Activated CD4-positive, alpha-beta T cell treated with anti-CD3 and anti-CD28 coated beads for 1 hour (primary cell): ENCODE measurements around the gene ARHGEF2.
"Not testable (repeated sequence)": the region's sequence is repeated elsewhere in the genome, so short reads cannot be mapped to it uniquely, and the experiment has no call there.

Source experiments
- DNase-seq: peaks from one replicate; pipeline ENCODE4 v3.0.0-alpha.2; 2020

Gene ARHGEF2

DNA sequence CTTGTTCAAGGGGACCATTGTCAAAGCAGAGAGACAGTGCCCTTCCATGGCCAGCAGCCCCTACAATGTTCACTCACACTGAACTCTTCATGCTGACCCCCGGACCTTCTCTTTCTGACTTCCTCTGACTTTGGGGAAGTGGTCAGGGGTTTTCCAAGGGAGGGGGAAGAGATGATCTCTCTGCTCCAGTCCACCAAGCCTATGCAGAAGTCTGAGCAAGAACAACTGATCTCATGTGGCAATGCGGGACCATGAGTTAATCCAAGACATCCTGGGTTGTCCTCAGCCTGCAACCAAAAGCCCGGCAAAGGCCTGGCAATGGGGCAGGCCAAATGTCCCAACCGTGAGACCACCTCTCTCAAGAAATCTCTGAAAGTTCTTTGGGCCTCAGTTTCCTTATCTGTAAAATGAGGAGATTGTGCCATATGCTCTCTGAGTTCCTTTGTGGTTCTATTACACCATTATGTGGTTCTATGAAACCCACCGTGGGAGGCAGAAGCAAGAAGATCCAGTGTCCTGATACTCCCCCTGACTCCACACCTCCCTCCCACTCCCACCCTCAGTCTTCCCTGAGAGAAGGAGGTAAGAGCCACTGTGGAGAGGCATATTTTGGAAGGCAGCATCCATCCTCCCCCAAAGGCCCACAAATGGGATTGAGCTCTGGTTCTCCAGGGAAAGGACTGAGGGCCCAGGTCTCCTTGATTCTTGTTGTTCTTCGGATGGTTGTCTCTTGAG lies 11.8 kb upstream of the ARHGEF2 start:
- DNase-seq: no peak

DNA sequence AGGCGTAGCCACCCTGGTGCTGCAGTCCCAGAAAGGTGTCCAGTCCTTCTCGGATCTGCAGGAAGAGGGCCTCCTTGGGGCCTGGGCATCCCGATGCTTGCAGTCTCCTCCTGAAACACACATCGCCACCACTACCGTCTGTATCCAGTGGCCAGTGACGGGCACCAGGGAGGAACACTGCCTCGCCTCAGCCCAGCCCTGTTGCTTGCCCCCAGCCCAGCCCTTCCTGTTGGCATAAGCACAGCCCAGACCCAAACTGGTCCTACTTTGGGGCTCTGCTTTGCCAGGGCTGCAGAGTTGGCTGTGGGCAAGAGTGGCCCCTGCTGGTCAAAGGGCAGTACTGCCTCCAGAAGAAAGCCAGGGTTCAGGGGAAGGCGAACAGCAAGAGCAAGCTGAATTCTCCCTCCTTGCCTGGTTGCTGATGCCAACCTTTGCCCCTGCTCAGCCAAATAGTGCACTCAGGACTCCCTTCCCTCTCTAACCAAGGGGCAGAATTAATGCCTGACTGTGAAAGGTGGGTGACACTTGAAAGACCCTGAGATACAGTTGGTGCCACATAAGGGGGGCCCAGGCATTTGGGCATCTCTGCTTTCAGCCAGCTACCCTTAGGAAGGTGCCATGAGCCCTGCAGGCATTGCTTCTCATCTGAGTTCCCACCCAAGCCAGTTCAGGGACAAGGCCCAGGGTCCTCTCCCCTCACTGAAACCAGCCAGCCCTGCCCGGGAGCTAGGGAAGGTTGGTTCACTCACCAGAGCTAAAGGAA lies 11.1 kb upstream of the ARHGEF2 start:
- peak; percentile 71 for DNase-seq

DNA sequence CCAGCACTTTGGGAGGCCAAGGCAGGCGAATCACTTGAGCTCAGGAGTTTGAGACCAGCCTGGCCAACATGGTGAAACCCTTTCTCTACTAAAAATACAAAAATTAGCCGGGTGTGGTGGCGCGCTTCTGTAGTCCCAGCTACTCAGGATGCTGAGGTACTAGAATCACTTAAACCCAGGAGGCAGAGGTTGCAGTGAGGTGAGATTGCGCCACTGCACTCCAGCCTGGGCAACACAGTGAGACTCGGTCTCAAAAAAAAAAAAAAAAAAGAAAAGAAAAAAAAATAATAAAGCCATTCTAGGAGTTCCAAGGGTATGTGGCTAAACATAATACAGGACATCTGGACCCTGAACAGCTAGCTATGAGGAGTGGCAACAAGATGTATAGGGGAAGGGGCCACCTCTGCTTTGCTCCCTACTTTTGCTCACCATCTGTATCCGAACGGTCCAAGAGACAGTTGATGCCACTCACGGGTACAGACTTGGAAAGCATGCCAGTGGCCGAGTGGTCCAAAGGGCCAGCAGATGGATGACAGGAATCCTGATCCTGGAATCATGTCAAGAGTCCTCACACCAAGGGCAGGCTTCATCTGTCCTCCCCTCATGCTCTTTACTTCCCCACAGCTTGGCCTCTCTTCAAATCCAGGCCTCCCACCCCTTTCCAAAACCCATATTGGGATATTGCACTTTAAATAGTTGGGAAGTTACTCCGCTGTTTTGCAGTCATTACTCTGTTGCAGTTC lies 6.7 kb upstream of the ARHGEF2 start:
- not testable (repeated sequence) for DNase-seq

DNA sequence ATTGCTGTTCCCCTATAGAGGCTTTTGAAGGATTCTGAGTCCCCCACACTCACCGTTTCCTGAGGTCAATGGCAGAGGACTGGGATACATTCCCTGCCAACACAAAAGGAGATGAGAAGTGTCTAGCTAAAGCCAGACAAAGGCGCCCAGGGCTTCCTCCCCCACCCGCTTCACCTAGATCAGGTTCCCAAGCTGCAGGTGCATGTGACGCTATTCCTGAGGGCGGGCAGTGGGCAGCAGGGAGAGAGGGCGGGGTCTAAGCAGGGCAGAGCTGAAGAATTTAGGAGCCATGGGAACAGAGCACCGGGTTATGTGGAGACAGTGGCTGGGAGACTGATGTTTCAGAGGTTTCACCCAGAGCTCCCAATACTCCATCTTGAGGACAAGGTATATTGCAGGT lies 6.0 kb upstream of the ARHGEF2 start:
- no peak for DNase-seq

DNA sequence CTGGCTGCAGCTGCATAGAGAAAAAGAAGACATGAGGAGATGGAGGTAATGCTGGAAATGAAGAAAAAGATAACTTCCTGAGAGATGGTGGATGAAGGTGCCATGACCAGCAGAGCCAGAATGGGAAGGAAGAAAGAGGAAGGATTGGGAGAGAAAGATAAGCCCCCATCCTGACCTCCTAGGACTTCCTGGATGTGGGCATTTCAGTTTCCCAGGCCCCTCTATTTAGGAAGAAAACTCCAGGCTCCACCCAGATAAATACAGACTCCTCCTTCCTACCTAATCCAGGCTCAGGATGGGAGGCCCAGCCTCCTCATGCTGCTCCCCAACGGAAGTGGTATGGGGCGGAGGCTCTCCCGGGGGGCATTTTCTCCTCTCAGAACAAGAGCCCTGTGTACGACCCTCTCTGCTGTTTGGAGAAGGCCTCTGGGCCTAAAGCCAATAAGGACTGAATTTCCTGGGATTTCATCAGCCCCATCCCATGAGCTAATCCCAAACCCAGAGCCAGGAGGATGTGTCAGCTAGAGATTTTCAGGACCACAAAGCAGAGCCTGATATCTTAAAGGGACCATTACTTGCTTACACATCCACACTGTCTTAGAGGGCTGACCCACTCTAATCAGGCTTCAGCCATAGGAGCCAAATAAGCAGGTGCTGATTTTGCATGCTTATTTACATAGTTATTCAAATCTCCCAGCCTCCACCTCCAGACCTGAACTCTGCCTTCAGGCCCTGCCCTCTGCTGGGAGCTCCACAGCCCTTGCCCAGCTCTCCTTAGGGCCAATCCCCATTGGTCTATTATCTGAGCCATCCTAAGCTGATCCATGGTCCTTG lies 5.1 kb upstream of the ARHGEF2 start:
- no peak for DNase-seq

DNA sequence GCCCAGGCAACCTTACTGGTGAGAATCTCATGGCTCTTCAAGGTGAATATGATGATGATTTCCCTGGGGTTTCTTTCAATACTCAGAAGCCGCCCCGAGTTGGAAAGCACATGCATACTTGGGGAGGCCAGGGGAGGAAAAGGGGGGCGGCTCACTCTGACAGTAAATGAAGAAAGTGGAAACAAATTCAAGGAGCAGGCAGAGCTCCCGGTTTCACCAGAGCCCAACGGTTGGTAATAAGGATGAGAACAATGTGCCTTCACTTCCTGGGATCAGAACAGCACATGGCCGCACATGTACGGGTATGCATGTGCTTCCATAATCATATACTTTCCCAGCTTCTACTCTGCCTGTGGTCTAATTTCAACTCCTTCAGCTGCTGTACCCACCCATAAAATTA lies 3.8 kb upstream of the ARHGEF2 start:
- DNase-seq: no peak

DNA sequence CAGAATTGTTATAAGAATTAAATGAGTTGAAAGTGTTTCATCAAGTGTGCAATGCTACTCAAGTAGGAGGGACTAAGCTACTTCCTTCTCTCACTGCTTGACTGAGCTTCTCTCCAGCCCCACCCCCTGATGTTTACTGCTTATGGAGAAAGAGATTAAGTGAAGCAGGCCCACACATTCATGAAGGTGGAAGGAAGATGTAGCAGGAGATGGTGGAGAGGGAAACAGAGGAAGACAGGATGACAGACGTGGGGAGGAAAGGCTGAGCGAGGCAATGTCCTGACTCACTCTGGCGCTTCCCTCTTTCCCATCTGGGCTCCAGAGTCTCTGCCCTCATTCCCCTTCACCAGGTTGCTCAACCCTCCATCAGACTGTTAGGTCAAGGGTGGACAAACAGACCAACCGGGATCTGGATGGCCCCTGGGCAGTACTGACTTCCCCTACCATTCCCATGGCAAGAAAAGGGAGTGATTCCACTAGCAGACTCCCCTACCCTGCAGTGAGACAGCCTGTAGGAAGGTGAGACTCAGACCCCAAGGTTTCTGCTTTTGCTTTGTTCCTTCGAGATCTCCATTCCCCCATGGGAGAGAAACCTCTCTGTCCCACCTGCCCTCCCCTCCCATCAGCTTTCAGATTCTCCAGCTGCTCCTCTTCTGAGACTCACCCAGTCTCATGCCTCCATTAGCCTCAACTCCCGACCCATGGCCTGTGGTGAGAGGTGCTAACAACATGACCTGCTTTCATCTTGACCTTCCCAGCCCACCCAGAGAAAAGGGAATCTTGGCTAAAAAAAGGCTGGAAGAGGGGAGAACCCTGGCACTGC lies 3.1 kb upstream of the ARHGEF2 start:
- DNase-seq: no peak

DNA sequence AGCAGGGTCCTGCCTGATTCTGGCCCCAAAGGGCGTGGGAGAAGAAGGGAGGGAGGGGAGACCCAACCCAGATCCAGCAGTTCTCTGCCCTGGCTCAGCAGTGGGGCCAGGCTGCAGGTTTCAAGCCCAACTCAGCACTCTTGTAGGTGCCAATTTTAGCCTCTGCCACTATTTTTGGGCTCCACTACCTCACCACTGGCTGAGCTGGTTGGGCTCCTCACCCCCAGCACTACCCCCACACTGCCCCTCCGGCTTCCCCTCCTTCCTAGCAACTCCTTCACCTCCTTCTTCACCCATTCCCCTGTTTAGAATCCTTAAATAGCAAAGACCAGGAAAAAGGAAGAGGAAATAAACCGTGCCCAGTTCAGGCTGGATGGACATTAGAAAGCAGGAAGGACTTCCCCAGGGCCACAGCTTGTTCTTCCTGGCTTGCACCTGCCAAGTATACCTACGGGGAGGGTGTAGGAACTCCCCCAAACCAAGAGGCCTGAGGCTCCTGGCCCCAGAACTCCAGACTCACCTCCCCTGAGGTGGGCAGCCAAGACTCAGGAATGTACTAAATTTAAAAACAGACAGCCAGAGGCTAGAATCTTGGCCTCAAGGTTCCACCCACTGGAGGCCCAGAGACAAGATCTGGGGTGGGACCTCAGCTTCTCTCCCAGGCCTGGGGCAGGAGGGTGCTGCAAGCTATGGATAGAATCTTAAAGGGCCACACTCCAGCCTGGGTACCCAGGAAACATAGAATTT lies 1.4 kb upstream of the ARHGEF2 start:
- no peak for DNase-seq

DNA sequence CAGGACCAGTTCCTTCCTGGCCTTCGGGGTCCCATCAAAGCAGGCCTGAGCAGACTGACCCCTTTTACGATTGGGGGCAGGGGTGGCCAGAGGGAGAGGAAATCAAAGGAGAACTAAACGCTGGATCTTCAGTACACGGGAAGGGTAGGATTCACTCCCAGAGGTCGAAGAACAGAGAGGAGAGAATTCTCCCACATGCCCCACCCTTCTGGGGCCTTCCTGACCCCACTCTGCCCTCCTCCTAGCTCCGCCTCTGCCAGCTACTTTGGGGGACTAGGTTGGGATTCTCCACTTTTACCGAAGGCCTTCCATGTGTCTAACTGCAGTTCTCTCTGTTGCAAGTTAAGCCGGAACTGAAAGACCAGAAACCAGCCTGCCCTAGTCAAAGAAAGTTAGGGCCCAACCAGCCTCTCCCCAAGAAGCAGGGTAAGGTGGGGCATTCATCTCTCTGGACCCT lies 654 bp upstream of the ARHGEF2 start:
- no peak for DNase-seq

DNA sequence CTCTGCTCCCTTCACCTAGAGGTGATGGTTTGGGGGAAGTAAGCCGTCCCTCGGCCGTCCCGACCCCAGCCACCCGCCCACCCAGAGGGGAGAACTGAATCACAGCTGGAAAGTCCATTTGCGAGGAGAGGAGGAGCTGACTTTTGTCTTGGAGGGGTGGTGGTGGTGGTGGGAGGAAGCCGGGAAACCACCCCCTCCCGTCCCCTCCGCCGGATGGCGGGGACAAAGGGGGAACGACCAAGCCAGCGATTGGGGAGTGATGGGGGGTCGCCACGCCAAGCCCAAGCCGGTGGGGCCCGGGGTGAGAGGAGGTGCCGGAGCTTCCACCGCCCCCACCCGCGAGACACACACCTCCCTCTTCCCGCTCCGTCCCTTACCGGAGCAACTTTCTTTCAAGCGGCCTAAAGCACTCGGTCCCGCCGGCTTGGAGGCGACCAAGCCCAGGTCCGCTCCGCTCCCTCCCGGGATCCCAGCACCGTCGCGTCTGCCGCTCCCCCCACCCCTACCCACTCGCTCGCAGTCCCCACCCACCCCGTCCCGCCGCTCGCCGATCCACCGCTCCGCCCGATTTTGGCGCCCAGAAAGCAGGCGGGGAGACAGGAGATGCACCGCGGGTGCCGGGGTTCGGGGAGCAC lies 540 bp downstream of the ARHGEF2 start:
- DNase-seq: peak; percentile 54

DNA sequence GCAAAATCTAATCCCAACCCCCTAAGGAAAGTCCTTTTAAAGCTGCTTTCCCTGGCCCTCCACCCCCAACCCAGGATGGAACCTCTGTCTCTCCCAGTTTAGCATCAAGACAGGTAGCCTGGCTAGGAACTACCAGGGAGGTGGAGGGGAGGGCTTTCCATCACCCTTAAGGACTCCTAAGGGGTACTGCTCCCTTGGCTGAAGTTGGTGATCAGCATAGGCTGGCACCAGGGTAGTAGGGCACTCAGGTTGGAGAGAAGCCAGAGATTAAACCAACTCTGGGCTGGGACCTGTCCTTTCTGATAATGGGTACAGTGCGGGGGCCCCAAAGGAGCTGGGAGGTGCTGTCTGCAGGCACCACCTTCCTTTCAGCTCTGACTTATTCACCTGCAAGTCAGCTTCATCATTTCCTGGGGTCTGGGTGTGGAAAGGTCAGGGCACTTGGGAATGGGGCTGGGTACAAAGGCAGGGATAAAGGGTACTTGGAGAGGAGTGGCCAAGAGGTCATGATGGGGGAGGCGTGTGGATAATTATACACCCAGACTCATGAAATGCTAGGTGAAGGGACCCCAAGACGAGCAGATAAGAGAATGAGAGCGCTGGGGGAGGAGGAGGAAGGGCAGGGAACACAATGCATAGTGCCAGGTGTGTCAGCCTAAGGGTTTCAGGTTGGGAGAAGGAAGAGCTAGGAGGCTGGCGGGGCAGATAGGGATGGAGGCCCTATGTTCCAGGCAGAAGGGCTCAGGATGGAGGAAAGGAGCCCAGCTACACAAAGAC lies 1.2 kb downstream of the ARHGEF2 start:
- no peak for DNase-seq

DNA sequence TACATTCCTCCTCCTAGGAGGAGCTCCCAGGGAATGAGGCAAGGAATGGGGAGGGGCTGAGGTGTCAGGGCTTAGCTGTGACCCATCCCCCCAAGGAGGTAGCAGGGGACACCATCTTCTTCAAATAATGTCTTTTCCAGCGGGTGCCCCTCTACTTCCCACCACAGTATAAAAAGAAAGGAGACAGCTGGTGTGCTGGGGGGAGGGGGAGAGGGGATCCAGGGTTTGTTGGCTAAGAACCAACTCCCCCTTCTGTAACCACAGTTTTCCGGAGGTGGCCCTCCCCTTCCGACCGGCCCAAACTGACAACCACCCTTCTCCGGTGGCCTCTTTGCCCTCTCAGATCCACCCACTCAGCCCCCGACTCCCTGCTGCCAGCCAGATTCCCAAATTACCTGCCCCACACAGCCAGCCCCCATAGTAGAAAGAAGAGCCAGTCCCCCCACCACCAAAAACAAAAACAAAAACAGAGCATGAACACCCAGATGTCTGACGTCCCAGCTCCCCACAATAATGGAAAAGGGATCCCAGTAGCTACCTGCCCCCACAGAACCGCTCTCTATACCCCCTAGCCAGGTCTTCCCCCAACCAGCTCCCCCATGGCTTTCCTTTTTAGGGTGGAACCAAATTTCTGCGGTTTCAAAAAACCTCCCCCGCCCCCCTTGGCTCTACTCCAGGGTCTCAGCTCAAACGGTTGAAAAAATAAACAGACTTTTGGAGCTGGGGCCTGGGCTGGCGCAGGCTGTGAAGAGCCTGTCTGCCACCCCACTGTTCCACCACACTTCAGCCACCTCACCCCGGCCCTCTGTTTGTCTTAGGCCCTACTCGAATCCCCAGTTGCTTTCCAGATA lies 2.1 kb downstream of the ARHGEF2 start:
- peak; percentile 56 for DNase-seq

DNA sequence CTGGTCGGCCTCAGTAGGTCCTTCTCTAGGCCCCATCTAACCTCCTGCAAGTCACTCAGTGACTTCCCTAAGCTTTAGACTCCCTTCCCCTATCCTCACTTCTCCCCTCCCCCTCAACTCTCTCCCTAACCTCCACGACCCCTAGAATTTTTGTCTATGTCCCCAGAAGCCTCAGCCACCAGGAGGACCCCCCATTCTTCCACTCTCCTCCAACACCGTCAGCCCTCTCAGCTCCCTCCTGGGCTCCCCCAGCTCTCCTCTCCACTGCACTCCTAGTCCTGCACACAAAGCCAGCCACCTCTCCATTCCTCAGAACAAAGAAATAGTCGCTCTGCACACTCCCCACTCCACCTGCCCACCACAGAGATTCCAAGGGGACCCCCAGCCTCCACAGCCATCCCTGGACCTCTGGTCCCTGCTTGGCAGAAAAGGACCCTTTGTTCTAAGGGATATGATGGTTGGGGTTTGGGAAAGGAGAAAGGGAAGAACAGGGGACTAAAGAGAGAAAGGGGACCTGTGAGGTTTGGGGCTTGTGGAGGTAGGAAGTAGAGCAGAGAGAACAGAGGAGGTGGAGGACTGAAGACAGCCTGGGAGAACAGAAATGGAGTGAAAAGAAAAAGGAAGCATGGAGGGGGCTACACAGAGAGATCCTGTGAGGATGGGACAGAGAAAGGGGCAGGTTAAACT lies 2.8 kb downstream of the ARHGEF2 start:
- DNase-seq: no peak

DNA sequence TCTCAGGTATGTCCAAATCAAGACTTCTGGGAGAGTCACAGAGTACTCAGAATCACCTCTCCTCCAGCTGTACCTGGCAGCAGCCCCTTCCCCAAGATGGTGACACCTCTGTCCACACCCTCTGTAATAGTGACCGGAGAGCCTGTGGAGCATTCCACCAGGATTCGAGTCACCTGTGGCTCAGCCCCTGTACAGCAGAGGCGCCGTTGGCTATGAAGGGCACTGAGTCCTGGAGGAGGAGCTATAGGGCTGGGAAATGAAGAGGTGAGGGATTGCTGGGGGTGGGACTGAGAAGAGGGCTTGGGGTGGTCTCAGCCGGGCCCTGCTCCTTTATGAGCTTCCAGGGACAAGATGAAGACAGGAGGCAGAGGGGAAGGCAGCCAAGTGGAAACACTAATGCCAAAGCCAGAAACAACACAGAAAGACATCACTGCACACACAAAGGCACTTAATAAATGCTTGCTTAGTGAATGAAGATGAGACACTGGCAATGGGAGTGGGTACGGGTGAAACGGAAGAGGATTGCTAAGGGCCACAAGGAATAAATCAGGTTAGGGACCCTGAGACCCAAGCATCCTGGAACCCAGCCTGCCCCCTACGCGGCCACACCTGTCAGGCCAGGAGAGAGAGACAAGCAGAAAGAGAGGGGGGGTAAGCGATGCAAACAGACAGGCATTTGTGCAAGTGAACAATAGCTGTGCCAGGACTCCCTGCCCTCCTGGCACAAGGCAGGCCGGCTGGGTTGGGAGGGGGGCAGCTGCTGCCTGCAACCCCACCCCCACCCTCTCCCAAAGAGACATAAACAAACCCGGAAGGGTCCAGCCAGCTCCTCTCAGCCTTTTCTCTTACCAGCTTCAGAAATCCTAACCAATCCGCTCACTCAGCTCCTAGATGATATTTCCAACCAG lies 3.9 kb downstream of the ARHGEF2 start:
- no peak for DNase-seq

DNA sequence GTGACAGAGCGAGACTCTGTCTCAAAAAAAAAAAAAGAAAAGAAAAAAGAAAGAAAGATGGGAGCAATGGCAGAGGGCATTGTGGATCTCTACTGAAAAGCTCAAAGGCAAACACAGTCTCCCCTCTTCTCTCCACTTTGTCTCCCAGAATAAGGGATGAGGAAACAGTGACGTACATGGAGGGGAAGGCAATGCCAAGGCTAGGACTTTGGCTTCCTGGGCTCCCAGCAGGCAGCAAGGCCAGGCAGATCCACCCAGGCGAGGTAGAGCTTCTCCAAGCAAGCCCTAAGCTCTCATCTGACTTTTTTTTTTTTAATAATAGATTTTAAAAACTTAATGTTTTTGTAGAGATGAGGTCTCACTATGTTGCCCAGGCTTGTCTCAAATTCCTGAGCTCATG lies 4.6 kb downstream of the ARHGEF2 start:
- no peak for DNase-seq

DNA sequence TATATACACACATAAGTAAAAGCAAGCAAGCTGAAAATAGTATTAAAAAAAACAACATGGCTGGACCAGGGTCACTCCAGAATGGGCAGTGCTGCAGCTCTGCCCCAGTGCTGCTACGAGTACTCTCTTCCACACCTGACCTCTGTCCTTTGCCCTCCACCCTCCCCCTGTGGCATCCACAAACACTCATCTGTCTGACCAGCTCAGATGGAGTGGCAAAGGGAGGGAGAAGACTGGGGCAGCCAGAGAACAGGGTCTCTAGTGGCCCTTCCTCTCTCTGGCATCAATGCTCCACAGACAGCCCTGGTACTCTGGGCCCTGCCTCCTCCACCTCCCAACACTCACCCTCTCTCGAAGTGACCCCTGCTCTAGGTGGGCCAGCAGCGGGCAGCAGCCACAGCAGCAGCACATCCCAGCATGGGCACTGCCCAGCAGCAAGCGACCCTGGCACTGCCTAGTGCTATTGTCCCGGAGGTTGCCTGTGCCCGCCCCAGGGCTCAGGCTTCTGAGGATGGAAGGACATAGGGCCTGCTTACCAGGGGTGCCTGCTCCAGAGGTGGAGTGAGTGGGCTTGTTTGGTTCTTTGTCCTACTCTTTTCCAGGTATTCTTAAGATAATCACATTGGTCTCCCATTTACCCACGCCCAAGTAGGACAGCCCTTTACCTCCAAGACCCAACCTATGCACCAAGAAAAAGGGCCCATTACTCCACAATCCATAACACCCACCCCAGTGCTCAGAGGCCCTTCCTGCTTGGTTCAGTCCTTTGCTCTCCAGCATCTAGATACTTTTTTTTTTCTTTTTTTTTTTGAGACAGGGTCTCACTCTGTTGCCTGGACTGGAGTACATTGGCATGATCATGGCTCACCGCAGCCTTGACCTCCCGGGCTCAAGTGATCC lies 6.2 kb downstream of the ARHGEF2 start:
- DNase-seq: no peak
